GM12874 (cell line): ENCODE results near the gene LMF1.

Experiments used
- TF ChIP-seq, protein P1 (sequence below): IDR thresholded peaks from 2 replicates; pipeline ENCODE4 v1.5.1; 2011; ENCODE audit warnings: low read depth, mild to moderate bottlenecking, control low read depth, low read length, moderate library complexity; ENCODE audit not compliant: insufficient read depth

LMF1 gene

DNA sequence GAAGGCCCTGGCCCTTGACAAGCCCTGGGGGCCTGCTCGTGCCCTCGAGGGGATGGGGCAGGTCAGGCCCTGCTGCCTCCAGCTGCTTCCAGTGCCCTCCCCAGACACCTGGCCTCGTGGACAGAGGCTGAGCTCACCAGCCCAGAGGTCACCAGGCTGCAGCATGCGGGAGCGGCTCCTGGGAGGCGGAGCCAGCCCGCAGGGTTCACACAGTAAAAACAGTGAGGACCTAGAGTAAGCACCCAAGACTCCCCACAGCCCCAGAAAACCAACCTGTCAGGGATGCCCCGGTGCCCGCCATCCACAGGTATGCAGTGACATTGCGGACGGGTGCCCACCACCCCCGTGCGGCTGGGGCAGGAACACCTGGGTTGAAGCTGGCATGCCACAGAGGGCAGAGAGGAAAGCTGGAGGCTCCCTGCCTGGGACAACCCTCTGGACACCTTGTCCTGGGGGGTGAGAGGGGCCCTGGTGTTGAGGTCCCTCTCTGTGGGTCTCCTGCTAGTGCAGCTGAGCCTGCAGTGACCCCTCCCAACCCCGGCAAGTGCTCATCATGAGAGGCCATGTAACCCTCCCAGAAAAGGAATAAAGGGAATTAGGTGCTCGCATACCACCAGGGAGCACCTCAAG is 62.1 kb downstream of the LMF1 start:
- TF ChIP-seq, protein P1, sequence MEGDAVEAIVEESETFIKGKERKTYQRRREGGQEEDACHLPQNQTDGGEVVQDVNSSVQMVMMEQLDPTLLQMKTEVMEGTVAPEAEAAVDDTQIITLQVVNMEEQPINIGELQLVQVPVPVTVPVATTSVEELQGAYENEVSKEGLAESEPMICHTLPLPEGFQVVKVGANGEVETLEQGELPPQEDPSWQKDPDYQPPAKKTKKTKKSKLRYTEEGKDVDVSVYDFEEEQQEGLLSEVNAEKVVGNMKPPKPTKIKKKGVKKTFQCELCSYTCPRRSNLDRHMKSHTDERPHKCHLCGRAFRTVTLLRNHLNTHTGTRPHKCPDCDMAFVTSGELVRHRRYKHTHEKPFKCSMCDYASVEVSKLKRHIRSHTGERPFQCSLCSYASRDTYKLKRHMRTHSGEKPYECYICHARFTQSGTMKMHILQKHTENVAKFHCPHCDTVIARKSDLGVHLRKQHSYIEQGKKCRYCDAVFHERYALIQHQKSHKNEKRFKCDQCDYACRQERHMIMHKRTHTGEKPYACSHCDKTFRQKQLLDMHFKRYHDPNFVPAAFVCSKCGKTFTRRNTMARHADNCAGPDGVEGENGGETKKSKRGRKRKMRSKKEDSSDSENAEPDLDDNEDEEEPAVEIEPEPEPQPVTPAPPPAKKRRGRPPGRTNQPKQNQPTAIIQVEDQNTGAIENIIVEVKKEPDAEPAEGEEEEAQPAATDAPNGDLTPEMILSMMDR, result no peak

DNA sequence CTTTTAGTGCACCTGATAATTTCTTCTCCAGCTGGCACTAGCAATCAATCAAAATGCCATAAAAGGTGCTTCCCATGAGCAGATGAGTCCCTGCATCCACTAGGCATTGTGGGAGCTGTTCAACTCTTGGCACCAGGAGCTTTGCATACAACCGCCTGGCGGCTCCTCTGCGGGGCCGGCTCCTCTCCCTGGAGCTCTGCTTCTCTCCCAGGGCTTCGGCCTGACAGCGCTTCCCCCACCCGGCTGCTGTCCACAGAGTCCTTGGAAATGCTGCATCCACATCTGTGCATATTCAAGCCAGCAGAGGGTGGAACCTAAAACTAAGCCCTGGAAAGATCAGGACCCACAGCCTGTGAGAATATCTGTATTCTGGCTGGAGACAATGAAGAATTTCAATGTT is 62.9 kb downstream of the LMF1 start:
- TF ChIP-seq, protein P1, result no peak

DNA sequence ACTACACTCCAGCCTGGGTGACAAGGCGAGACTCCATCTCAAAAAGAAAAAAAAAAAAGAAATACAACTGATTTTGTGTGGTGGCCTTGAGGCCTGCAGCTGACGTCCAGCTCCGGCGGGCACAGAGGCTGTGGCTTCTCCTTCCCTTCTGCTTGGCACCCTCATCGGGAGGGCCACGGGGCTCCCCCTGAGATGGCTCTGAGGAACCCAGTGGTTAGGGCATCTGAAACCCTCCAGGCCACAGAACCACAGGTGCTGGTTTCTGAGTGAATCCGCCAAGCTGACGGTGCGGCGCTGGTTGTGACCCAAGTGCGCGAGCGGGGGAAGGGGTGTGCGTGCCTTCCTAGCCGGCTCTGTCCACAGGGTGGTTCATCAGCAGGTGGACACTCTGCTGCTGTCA is 63.4 kb downstream of the LMF1 start:
- TF ChIP-seq, protein P1, result no peak

- TF ChIP-seq, protein P1, result no peak
Measured at GRCh38 chr16:906296-906695, 64.5 kb downstream of the LMF1 start.

- TF ChIP-seq, protein P1, result no peak
Measured at GRCh38 chr16:901715-902601, 68.8 kb downstream of the LMF1 start.

DNA sequence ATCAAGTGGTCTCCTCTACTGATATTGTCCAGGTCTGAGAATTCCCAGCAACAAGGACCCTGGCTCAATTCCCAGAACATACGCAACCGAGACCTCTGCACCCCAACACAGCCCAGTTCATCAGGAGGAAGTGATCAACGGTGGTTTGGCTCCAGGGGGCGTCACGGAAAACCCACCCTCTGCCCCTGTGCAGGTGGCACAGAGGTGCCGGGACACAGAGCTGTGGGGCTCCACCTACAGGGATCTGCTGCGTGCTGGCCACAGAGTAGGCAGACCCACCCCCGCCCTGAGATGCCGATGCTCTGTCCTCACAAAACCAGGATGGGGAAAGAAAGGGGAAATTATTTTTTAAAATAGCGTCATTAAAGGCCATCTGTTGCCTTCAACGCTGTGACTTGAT is 69.6 kb downstream of the LMF1 start:
- TF ChIP-seq, protein P1, result no peak

- TF ChIP-seq, protein P1, result no peak
Measured at GRCh38 chr16:900211-900610, 70.6 kb downstream of the LMF1 start.
